ENCODE data around the gene CEP19.

The CEP19 gene

DNA sequence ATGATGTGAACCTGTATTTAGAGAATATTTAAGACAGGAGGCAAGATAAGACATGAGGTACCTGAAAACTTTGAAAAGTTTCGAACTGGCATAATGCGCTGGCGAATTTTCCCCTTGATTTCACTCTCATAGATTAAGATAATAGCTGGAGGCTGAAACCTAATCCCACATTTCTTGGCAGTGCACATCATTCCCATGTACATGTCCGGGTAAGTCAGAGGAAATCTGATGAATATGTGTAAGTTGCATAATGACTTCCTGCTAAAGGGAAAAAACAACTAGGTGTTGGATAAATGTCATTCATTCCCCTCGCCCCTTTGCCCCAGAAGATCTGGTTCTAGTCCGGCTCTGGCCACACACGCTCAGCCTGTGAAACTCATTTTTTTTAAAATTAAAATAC is 3.6 kb downstream of the CEP19 start:
- Histone ChIP-seq H3K9me3 (no peaks in the 10 kb centered on the region), H3K4me1 (no peaks in the 10 kb centered on the region), H3K27me3 (no peaks in the 10 kb centered on the region), H3K36me3 (no peaks in the 10 kb centered on the region), H3K4me3 (ENCODE audit: low read depth, low read length) (no peak overlapping the region)
- no peak for DNase-seq
- TF ChIP-seq, protein P1, sequence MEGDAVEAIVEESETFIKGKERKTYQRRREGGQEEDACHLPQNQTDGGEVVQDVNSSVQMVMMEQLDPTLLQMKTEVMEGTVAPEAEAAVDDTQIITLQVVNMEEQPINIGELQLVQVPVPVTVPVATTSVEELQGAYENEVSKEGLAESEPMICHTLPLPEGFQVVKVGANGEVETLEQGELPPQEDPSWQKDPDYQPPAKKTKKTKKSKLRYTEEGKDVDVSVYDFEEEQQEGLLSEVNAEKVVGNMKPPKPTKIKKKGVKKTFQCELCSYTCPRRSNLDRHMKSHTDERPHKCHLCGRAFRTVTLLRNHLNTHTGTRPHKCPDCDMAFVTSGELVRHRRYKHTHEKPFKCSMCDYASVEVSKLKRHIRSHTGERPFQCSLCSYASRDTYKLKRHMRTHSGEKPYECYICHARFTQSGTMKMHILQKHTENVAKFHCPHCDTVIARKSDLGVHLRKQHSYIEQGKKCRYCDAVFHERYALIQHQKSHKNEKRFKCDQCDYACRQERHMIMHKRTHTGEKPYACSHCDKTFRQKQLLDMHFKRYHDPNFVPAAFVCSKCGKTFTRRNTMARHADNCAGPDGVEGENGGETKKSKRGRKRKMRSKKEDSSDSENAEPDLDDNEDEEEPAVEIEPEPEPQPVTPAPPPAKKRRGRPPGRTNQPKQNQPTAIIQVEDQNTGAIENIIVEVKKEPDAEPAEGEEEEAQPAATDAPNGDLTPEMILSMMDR (IDR thresholded peaks at IDR 0.05; ENCODE audit: low read depth, low read length): no peak

DNA sequence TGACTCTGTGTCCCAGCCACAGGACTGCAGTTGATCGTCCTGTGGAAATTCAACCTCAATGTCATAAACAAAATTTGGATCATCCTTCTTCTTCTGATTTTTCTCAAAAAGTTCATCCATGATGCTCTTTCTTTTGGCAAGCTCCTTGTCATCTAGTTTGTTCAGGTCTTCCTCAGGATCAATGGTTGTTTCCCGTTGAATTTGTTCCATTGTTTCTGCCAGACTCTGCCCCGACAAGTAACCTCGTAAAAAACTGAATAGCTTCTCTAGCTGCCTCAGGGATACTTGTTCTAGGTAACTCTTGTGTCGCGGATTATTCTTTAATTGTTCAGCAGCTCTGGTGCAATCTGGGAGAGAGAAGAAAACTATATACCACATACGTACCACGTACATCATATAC is 4.5 kb downstream of the CEP19 start:
- no peak for DNase-seq
- no peaks in the 10 kb centered on the region for H3K9me3 ChIP-seq
- no peaks in the 10 kb centered on the region for H3K27me3 ChIP-seq
- H3K36me3 ChIP-seq: no peaks in the 10 kb centered on the region
- TF ChIP-seq, protein P1 (IDR thresholded peaks at IDR 0.05; ENCODE audit: low read depth, low read length): no peak
- H3K4me1 ChIP-seq: no peaks in the 10 kb centered on the region
- no peak overlapping the region for H3K4me3 ChIP-seq (ENCODE audit: low read depth, low read length)

DNA sequence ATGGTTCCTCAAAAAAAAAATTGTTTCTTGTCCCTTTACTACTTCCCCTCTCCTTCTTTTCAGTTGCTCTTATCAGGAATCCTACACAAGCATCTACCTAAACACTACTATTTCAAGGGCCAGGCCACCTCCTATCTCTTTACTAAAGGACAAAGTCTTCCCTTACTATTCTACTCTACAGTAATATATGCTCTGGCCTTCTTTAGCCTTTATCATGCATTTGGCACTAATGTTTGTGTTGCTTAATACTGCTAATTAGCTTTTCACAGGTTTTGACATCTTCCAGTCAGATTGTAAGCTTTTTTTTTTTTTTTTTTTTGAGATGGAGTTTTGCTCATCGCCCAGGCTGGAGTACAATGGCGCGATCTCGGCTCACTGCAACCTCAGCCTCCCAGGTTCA is 5.3 kb downstream of the CEP19 start:
- Histone ChIP-seq H3K4me3 (ENCODE audit: low read depth, low read length) (no peak overlapping the region), H3K4me1 (no peaks in the 10 kb centered on the region), H3K36me3 (no peaks in the 10 kb centered on the region), H3K9me3 (no peaks in the 10 kb centered on the region), H3K27me3 (no peaks in the 10 kb centered on the region)
- no peak for DNase-seq
- TF ChIP-seq, protein P1 (IDR thresholded peaks at IDR 0.05; ENCODE audit: low read depth, low read length): no peak

DNA sequence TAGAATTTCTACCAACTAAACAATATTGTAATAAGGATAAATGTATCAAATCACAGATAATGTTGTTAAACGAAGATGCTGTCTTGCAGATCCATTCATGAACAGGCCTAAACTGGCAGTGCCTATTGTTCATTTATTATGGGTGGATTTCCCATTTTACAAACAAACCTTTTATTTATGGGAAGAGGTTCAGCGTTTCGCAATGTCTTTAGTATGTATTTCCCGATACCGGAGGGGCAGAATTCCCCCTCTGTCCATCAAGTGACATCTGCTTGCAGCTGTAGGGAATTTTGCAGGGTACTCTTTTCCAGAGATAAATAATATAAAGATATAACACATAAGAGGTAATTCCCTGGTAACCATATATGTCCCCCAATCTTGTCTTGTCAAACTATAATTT is 5.7 kb downstream of the CEP19 start:
- H3K9me3 ChIP-seq: no peaks in the 10 kb centered on the region
- no peaks in the 10 kb centered on the region for H3K27me3 ChIP-seq
- TF ChIP-seq, protein P1 (IDR thresholded peaks at IDR 0.05; ENCODE audit: low read depth, low read length): no peak
- H3K36me3 ChIP-seq: no peaks in the 10 kb centered on the region
- H3K4me3 ChIP-seq (ENCODE audit: low read depth, low read length): no peak overlapping the region
- no peak for DNase-seq
- no peaks in the 10 kb centered on the region for H3K4me1 ChIP-seq

DNA sequence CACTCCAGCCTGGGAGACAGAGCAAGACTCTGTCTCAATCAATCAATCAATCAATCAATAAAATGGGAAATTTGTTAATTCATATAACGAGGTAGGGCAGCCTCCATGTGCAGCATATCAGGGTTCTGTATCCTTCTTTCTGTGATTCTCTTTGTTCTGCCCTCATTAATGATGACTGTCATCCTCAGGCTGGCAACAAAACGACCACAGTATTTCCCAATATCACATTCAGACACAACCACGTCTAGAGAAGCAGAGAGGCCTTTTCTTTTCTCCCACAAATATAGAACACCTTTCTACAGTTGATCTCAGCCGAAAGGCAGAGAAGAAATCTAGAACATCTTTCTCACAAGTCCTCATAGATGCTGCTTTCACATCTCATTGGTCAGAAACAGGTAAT is 11.2 kb downstream of the CEP19 start:
- no peaks in the 10 kb centered on the region for H3K36me3 ChIP-seq
- no peaks in the 10 kb centered on the region for H3K9me3 ChIP-seq
- TF ChIP-seq, protein P1 (IDR thresholded peaks at IDR 0.05; ENCODE audit: low read depth, low read length): no peak
- no peaks in the 10 kb centered on the region for H3K4me1 ChIP-seq
- no peak for DNase-seq
- H3K27me3 ChIP-seq: no peaks in the 10 kb centered on the region
- H3K4me3 ChIP-seq (ENCODE audit: low read depth, low read length): no peak overlapping the region

DNA sequence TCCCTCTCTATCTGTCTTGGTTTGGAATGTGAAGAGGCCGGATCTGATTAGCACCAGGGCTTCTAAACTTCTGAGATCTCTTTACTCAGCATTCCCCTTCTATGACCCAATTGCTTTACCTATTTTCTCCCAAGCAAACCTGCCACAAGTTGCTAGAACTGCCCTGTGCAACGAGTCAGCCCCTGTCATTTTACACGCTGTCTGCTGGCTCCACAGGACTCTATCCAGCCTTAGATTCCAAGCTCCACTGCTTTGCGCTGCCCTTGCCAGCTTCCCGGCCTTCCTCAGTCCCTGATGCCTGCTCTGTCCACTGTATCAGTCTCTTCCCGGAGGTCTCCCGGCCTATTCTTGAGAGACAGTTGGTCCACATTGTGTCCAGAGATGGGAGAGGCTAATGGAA is 12.3 kb downstream of the CEP19 start:
- Histone ChIP-seq H3K27me3 (no peaks in the 10 kb centered on the region), H3K4me3 (ENCODE audit: low read depth, low read length) (no peak overlapping the region), H3K9me3 (no peaks in the 10 kb centered on the region), H3K36me3 (no peaks in the 10 kb centered on the region), H3K4me1 (no peaks in the 10 kb centered on the region)
- TF ChIP-seq, protein P1 (IDR thresholded peaks at IDR 0.05; ENCODE audit: low read depth, low read length): no peak
- no peak for DNase-seq

Measured in BE2C (cell line).